RWPE1 (cell line): ENCODE data around the gene APBB1.
A peak's percentile ranks its signal among the peaks of the same experiment; 100 is the strongest.

Source experiments
- CTCF ChIA-PET: fragments of 350-600 bp; sonication (Branson Sonifier 250); formaldehyde crosslinking; extraction: SDS; loops from one replicate; lab custom pipeline; 2021; lab: Yijun Ruan, JAX
- POLR2A ChIA-PET: fragments of 400-600 bp; formaldehyde crosslinking; extraction: SDS; loops from one replicate; lab custom pipeline; 2020; ENCODE audit warnings: antibody characterized with exemption; ENCODE audit not compliant: low non-redundant PET; lab: Yijun Ruan, JAX
- DNase-seq: peaks from one replicate; pipeline ENCODE4 v3.0.0; 2012; ENCODE audit warnings: low spot score
- H3K27ac ChIP-seq: fragments of 450-650 bp; 2 replicates; pipeline ENCODE4 v1.5.1; 2017
- TF ChIP-seq, protein P1 (sequence below): fragments of 450-650 bp; conservative IDR thresholded peaks from 2 replicates; pipeline ENCODE4 v1.5.1; 2017; ENCODE audit warnings: low read depth, mild to moderate bottlenecking

The APBB1 gene

DNA sequence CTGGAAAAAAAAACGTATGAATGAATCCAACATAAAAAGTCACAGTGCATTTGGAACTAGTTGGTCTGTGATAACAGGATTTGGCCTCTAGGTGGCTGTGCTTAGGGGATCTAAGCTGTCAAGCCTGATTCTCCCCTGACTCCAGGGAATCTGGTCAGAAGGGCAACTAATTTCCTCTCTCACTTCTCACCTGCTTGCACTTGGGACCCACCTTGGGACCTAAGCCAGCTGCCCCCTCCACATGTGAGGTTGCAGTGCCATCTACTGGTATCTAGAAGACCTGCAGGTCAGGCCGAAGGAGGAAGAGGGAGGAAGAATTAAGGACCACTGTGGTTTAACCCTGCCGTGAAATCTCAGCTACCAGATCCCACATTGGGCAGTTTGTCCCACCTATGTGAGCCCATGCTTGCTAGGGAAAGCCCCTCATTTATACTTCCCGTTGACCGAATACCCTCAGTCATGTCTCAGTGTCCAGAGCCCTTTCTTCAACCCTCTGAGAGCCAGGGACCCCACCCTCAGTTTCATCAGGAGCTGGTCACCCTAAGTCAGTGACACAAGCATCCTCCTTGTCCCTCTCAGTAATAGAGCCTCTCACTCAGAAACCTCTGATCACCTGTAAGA, 65.4 kb downstream of the APBB1 start:
- ChIA-PET POLR2A (no interaction called here), CTCF (interaction anchor here (0.5 to 2.3 kb wide), 35 partner anchors 8 to 1810 kb away, joined by 3 to 23 read pairs (median 3); partner anchors contain the start of genes CCKBR and FHIP1B)
- TF ChIP-seq, protein P1, sequence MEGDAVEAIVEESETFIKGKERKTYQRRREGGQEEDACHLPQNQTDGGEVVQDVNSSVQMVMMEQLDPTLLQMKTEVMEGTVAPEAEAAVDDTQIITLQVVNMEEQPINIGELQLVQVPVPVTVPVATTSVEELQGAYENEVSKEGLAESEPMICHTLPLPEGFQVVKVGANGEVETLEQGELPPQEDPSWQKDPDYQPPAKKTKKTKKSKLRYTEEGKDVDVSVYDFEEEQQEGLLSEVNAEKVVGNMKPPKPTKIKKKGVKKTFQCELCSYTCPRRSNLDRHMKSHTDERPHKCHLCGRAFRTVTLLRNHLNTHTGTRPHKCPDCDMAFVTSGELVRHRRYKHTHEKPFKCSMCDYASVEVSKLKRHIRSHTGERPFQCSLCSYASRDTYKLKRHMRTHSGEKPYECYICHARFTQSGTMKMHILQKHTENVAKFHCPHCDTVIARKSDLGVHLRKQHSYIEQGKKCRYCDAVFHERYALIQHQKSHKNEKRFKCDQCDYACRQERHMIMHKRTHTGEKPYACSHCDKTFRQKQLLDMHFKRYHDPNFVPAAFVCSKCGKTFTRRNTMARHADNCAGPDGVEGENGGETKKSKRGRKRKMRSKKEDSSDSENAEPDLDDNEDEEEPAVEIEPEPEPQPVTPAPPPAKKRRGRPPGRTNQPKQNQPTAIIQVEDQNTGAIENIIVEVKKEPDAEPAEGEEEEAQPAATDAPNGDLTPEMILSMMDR, result peak; percentile 95
- no peak overlapping the region for H3K27ac ChIP-seq
- DNase-seq, result peak; percentile 61

DNA sequence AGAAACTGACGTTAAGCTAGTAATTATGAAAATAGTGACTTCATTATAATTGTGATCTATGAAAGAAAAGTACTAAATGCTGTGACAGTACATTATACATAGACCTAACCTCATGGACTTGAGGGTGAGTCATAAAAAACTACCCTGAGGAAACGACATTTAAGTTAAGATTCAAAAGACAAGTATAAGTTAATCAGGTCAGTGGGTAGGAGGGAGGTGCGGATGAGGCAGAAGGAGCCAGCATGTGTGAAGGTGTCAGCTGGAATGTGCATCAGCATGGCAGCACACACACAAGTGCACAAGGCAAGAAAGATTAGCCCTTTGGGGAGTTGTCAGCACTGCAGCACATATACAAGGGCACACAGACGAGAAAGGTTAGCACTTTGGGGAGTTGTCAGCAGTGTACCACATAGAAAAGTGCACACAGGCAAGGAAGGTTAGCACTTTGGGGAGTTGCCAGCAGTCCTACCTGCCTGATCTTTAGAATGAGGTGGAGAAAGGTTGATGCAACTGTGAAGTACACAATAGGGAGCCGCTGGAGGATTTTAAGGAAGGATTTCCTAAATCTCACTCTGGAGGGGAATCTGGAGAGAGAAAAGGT, 67.0 kb downstream of the APBB1 start:
- TF ChIP-seq, protein P1, result no peak
- no peak for DNase-seq
- H3K27ac ChIP-seq, result no peak overlapping the region
- ChIA-PET CTCF (interaction anchor here (0.6 to 2.0 kb wide), 4 partner anchors 11 to 836 kb away, joined by 3 to 9 read pairs (median 3); no protein-coding TSS in a partner anchor), POLR2A (no interaction called here)

DNA sequence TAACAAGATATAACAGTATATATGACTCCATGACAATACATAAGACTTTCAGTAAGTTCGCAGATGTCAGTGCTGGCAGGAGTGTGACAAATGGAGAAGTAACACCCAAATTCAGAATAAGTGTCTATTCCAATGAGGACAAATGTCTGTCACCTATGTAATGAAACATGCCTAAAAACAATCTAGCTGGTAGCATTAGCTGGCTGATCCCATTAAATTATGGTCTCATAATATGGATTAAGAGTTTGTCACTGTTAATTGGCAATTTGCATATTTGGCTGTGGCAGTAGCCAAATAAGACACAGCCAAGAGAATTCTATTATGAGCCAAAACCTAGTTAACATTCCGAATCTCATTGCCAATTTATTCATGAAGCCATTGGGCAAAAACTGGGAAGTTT, 68.4 kb downstream of the APBB1 start:
- ChIA-PET POLR2A (no interaction called here), CTCF (interaction anchor here (0.6 to 2.0 kb wide), 3 partner anchors 13 to 1053 kb away, joined by 3 to 9 read pairs (median 3); no protein-coding TSS in a partner anchor)
- H3K27ac ChIP-seq, result no peak overlapping the region
- TF ChIP-seq, protein P1, result no peak
- no peak for DNase-seq

DNA sequence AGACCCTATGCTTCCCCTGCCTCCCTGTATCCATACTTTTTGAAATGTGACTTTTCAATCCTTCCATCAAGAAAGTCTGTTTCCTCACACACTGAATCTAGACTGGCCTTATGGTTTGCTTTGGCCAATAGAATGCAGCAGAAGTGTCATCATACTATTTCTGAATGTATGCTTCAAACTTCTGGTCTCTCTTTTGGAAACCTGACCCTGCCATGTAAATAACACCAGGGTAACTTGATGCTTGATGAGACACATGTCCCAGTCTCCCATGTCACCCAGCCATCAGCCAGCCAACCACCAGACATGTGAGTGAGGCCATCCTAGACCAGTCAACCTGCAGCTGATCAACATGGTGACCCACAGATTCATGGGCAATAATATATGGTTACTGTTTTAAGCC, 68.9 kb downstream of the APBB1 start:
- ChIA-PET POLR2A (no interaction called here), CTCF (interaction anchor here (0.8 kb wide), 1 partner anchor 56 kb away, joined by 3 read pairs; no protein-coding TSS in a partner anchor)
- DNase-seq, result no peak
- no peak overlapping the region for H3K27ac ChIP-seq
- TF ChIP-seq, protein P1, result no peak

DNA sequence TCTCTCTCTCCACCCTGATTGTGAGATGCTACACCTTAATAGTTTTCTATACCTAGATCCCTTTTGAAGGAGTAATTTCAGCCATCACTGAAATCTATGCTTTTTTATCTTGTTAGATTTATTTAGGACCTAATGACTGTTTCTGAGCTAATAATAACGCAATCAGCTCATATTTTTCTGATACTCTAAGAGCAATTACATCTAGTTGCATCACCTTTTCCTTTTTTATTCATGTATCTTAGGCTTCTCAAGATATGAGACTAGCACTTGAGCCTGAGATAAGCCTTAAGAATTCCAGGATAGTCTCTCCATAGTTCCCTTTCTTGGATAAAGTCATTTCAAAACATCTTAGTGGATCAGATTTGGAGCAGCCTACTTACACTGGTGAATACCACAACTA, 73.5 kb downstream of the APBB1 start:
- H3K27ac ChIP-seq, result no peak overlapping the region
- ChIA-PET CTCF (interaction anchor here (0.7 to 0.9 kb wide), 3 partner anchors 8 to 55 kb away, joined by 3 to 5 read pairs (median 3); no protein-coding TSS in a partner anchor), POLR2A (no interaction called here)
- DNase-seq, result no peak
- TF ChIP-seq, protein P1, result no peak
